Skeletal muscle tissue (tissue), 4 donors: Measurements from ENCODE around the gene IFITM1. TPM values are rescaled to one million over a fixed set of nuclear protein-coding genes. Genes with fewer than 3 reads are reported as not detected.
A peak's percentile ranks its signal among the peaks of the same experiment; 100 is the strongest.
"Not testable (repeated sequence)": the region's sequence is repeated elsewhere in the genome, so short reads cannot be mapped to it uniquely, and the experiment has no call there.

Experiments used
- H3K27ac ChIP-seq: one replicate; pipeline ENCODE4 v1.7.0; 2013; ENCODE audit warnings: mild to moderate bottlenecking, low read depth, low read length, inconsistent platforms
- H3K27me3 ChIP-seq, 3 donors: one replicate each; pipeline ENCODE4 v1.7.0; 2013; ENCODE audit warnings: low read length in 3 of 3; ENCODE audit not compliant: control insufficient read depth in 3 of 3, insufficient read depth in 3 of 3
- H3K36me3 ChIP-seq, 3 donors: one replicate each; pipeline ENCODE4 v1.7.0; 2013; ENCODE audit warnings: low read length in 3 of 3; ENCODE audit not compliant: control insufficient read depth in 3 of 3, insufficient read depth in 3 of 3
- H3K4me1 ChIP-seq, 3 donors: one replicate each; pipeline ENCODE4 v1.7.0; 2013; ENCODE audit warnings: low read length in 3 of 3, mild to moderate bottlenecking in 3 of 3; ENCODE audit not compliant: control insufficient read depth in 3 of 3, insufficient read depth in 3 of 3
- H3K4me3 ChIP-seq, 3 donors: one replicate each; pipeline ENCODE4 v1.7.0; 2013; ENCODE audit warnings: low read length in 3 of 3
- H3K9ac ChIP-seq, 3 donors: one replicate each; pipeline ENCODE4 v1.7.0; 2013; ENCODE audit warnings: low read length in 3 of 3, mild to moderate bottlenecking in 3 of 3, moderate library complexity in 2 of 3, low read depth in 1 of 3
- H3K9me3 ChIP-seq, 3 donors: one replicate each; pipeline ENCODE4 v1.7.0; 2013; ENCODE audit warnings: low read length in 3 of 3; ENCODE audit not compliant: control insufficient read depth in 3 of 3
- total RNA-seq: library from RNA; depleted of rRNA; stranded (reverse); fragments of >200 nt; gene quantifications from one replicate; pipeline ENCODE4 v1.2.3, GENCODE V29; 2014
- donor health status: Osteomylitis.

The IFITM1 gene
- total RNA-seq, result 13.0 TPM

- peaks cover 10 to 24% (median 23%) of the 10 kb centered on the region in 3 donors for H3K27me3 ChIP-seq
- no peaks in the 10 kb centered on the region for H3K9me3 ChIP-seq
- peaks cover 0 to 2% (median 2%) of the 10 kb centered on the region in 3 donors for H3K36me3 ChIP-seq
- peak within 1 kb of the TSS; percentile 87 for H3K27ac ChIP-seq
- peak within 1 kb of the TSS; percentile 70 to 87 (median 73) for H3K4me3 ChIP-seq
- H3K4me1 ChIP-seq, result peaks cover 17 to 35% (median 23%) of the 10 kb centered on the region in 3 donors
- peak within 1 kb of the TSS; percentile 71 to 81 (median 81) for H3K9ac ChIP-seq
Observed at GRCh38 chr11:313787-314553, at the start of gene IFITM1. TSS of gene IFITM1 (plus strand) at chr11:314040. CDS start at chr11:314171, 131 bp downstream.

- Histone ChIP-seq H3K4me1 (peaks cover 0 to 6% (median 0%) of the 10 kb centered on the region in 3 donors), H3K9me3 (no peaks in the 10 kb centered on the region), H3K9ac (no peak overlapping the region), H3K27ac (no peak overlapping the region), H3K36me3 (no peaks in the 10 kb centered on the region), H3K27me3 (peaks cover 9 to 27% (median 13%) of the 10 kb centered on the region in 3 donors), H3K4me3 (no peak overlapping the region)
Observed at GRCh38 chr11:266676-267439, 47.0 kb upstream of the IFITM1 start.

- Histone ChIP-seq H3K36me3 (no peaks in the 10 kb centered on the region), H3K9ac (peak overlapping the region in 1 of 3 donors; percentile 25), H3K9me3 (no peaks in the 10 kb centered on the region), H3K4me3 (peak overlapping the region in 1 of 3 donors; percentile 45), H3K27ac (peak overlapping the region; percentile 58), H3K4me1 (peaks cover 0 to 6% (median 0%) of the 10 kb centered on the region in 3 donors), H3K27me3 (peaks cover 11 to 34% (median 17%) of the 10 kb centered on the region in 3 donors)
Observed at GRCh38 chr11:267491-267994, 46.3 kb upstream of the IFITM1 start.

DNA sequence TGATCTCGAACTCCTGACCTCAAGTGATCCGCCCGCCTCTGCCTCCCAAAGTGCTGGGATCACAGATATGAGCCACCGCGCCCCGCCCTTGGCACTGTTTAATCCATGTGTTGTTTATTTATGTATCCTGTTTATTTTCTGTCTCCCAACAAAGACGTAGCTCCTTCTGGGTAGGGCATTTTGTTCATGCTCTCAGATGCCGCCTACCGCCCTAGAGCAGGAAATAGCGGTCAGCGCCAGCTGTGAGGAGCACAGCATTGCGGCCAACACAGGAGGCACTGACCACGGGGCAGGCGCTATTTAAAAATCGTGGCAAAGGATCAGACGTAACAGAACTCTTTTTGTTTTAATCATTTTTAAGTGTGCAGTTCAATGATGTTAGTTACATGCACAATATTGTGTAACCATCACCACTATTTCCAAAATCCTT, 45.1 kb upstream of the IFITM1 start:
- H3K9me3 ChIP-seq, H3K9ac ChIP-seq, H3K4me1 ChIP-seq, H3K36me3 ChIP-seq: not testable (repeated sequence)
- Histone ChIP-seq H3K27ac (peak overlapping the region; percentile 58), H3K27me3 (peaks cover 11 to 40% (median 17%) of the 10 kb centered on the region in 3 donors), H3K4me3 (peak overlapping the region in 2 of 3 donors; percentile 8 to 19)

- Histone ChIP-seq H3K9ac (no peak overlapping the region), H3K4me3 (peak overlapping the region in 2 of 3 donors; percentile 8 to 19), H3K27me3 (peaks cover 11 to 40% (median 17%) of the 10 kb centered on the region in 3 donors), H3K36me3 (no peaks in the 10 kb centered on the region), H3K9me3 (no peaks in the 10 kb centered on the region), H3K4me1 (peaks cover 0 to 6% (median 0%) of the 10 kb centered on the region in 3 donors), H3K27ac (peak overlapping the region; percentile 33)
Observed at GRCh38 chr11:269146-269890, 44.5 kb upstream of the IFITM1 start.

GRCh38 chr11:270451-271318, 43.2 kb upstream of the IFITM1 start:
- Histone ChIP-seq H3K27ac (no peak overlapping the region), H3K27me3 (peaks cover 11 to 40% (median 17%) of the 10 kb centered on the region in 3 donors), H3K9me3 (no peaks in the 10 kb centered on the region)

DNA sequence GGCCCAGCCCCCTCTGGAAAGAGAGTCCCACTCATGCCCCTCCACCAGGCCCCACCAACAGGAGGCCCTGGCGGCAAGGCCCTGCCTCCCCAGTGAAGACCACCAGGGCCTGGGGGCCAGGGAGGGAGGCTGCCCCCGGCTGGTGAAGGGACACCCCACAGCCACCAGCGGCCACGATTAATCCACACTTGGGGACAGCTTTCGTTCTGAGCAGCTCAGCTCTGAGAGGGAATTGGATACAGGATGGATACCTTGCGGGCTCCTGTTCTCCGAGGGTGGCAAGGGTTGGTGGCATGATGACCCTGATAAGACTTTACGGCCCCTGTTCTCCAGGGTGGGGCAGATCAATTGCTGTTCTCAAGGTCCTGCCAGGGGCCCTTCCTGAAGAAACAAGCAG, 42.5 kb upstream of the IFITM1 start:
- no peak overlapping the region for H3K9ac ChIP-seq

More at GRCh38 chr11:270451-271318, 43.2 kb upstream of the IFITM1 start:
- Histone ChIP-seq H3K4me3 (no peak overlapping the region), H3K4me1 (peaks cover 0 to 6% (median 0%) of the 10 kb centered on the region in 3 donors), H3K36me3 (no peaks in the 10 kb centered on the region), H3K9ac (no peak overlapping the region)

GRCh38 chr11:272195-272930, 41.5 kb upstream of the IFITM1 start:
- Histone ChIP-seq H3K4me1 (peaks cover 0 to 6% (median 0%) of the 10 kb centered on the region in 3 donors), H3K4me3 (no peak overlapping the region), H3K27ac (no peak overlapping the region), H3K36me3 (no peaks in the 10 kb centered on the region), H3K27me3 (peaks cover 11 to 42% (median 17%) of the 10 kb centered on the region in 3 donors), H3K9ac (no peak overlapping the region), H3K9me3 (no peaks in the 10 kb centered on the region)

More for the DNA sequence above, 42.5 kb upstream of the IFITM1 start:
- Histone ChIP-seq H3K36me3 (no peaks in the 10 kb centered on the region), H3K27ac (no peak overlapping the region), H3K4me3 (no peak overlapping the region), H3K27me3 (peaks cover 11 to 40% (median 17%) of the 10 kb centered on the region in 3 donors), H3K4me1 (peaks cover 0 to 6% (median 0%) of the 10 kb centered on the region in 3 donors), H3K9me3 (no peaks in the 10 kb centered on the region)
